MM.1S (cell line): ENCODE results near the gene KLHL5.
"Not testable (repeated sequence)": the region's sequence is repeated elsewhere in the genome, so short reads cannot be mapped to it uniquely, and the experiment has no call there.

Source experiments
- DNase-seq: peaks from one replicate; pipeline ENCODE4 v3.0.0-alpha.2; 2015
- H2AFZ ChIP-seq: fragments of 300-600 bp; sonication (generic); 2 replicates; pipeline ENCODE4 v1.6.0; 2016; ENCODE audit warnings: antibody characterized with exemption, low read length
- H3F3A ChIP-seq: fragments of 300-600 bp; sonication (generic); 2 replicates; pipeline ENCODE4 v1.6.1; 2016; ENCODE audit warnings: mild to moderate bottlenecking, antibody characterized with exemption, low read length, moderate library complexity, mixed read lengths; ENCODE audit not compliant: insufficient read depth
- H3K27ac ChIP-seq: fragments of 300-600 bp; sonication (generic); 2 replicates; pipeline ENCODE4 v1.5.1; 2016; ENCODE audit warnings: mild to moderate bottlenecking, low read length
- H3K27me3 ChIP-seq: fragments of 300-600 bp; sonication (generic); replicated peaks from 2 replicates; pipeline ENCODE4 v1.6.0; 2016; ENCODE audit warnings: low read length; ENCODE audit not compliant: insufficient read depth
- H3K36me3 ChIP-seq: fragments of 300-600 bp; sonication (generic); replicated peaks from 2 replicates; pipeline ENCODE4 v1.6.1; 2016; ENCODE audit warnings: mild to moderate bottlenecking, low read length, mixed read lengths; ENCODE audit not compliant: insufficient read depth
- H3K4me1 ChIP-seq: fragments of 300-600 bp; sonication (generic); 2 replicates; pipeline ENCODE4 v1.6.1; 2016; ENCODE audit warnings: low read length, mixed read lengths
- H3K4me2 ChIP-seq: fragments of 300-600 bp; sonication (generic); 2 replicates; pipeline ENCODE4 v1.6.0; 2016; ENCODE audit warnings: low read depth, low read length
- H3K4me3 ChIP-seq: fragments of 300-600 bp; sonication (generic); 2 replicates; pipeline ENCODE4 v1.5.1; 2016; ENCODE audit warnings: low read length, mixed read lengths
- H3K79me2 ChIP-seq: fragments of 300-600 bp; sonication (generic); 2 replicates; pipeline ENCODE4 v1.6.1; 2016; ENCODE audit warnings: mixed run types, low read length, mixed read lengths
- H3K9ac ChIP-seq: fragments of 300-600 bp; sonication (generic); 2 replicates; pipeline ENCODE4 v1.6.1; 2016; ENCODE audit warnings: low read length, mixed read lengths
- H3K9me2 ChIP-seq: fragments of 300-600 bp; sonication (generic); replicated peaks from 2 replicates; pipeline ENCODE4 v1.6.1; 2016; ENCODE audit warnings: mild to moderate bottlenecking, low read length, mixed read lengths; ENCODE audit not compliant: insufficient read depth
- H3K9me3 ChIP-seq: fragments of 300-600 bp; sonication (generic); replicated peaks from 2 replicates; pipeline ENCODE4 v1.6.1; 2016; ENCODE audit warnings: mild to moderate bottlenecking, low read length, mixed read lengths; ENCODE audit not compliant: insufficient read depth
- H4K20me1 ChIP-seq: fragments of 300-600 bp; sonication (generic); 2 replicates; pipeline ENCODE4 v1.6.1; 2016; ENCODE audit warnings: mild to moderate bottlenecking, low read length, moderate library complexity, mixed read lengths; ENCODE audit not compliant: insufficient read depth
- EZH2 ChIP-seq: fragments of 300-600 bp; sonication (generic); optimal IDR thresholded peaks from 2 replicates; pipeline ENCODE3; 2017; ENCODE audit warnings: low read depth, mild to moderate bottlenecking, antibody characterized with exemption, low read length, mixed read lengths
- EZH2phosphoT487 ChIP-seq: fragments of 300-600 bp; sonication (generic); IDR thresholded peaks from 2 replicates; pipeline ENCODE4 v1.6.1; 2018; ENCODE audit warnings: antibody characterized with exemption, low read length
- TF ChIP-seq, protein P1 (sequence below): fragments of 300-600 bp; sonication (generic); IDR thresholded peaks from 2 replicates; pipeline ENCODE4 v1.5.1; 2016; ENCODE audit warnings: antibody characterized with exemption, low read length, mixed read lengths

Gene KLHL5

DNA sequence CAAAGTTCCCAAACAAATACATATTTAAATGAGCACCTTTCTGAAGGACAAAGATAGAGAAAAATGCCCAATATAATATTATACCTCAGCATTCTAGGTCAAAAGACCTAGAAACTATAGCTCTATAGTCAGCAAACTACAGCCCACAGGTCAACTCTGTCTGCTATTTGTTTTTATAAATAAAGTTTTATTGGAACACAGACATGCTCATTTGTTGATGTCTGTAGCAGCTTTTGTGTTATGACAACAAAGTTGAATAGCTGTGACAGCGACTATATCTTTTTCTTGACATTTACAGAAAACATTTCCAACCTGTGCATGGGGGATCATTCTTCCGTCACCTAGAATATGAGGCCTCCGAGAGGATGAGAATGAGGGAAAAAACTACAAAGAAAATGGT, 71.6 kb downstream of the KLHL5 start:
- Histone ChIP-seq H3K9ac (no peak overlapping the region), H3K9me3 (no peaks in the 10 kb centered on the region), H3K4me3 (no peak overlapping the region), H3K27ac (no peak overlapping the region), H3F3A (peaks cover 4% of the 10 kb centered on the region; the same call in 1 of the 2 replicates), H3K4me2 (no peak overlapping the region), H3K79me2 (no peaks in the 10 kb centered on the region), H3K4me1 (peaks cover 10% of the 10 kb centered on the region), H4K20me1 (no peaks in the 10 kb centered on the region), H3K27me3 (no peaks in the 10 kb centered on the region), H2AFZ (no peak overlapping the region), H3K9me2 (no peaks in the 10 kb centered on the region), H3K36me3 (no peaks in the 10 kb centered on the region)
- TF ChIP-seq, protein P1, sequence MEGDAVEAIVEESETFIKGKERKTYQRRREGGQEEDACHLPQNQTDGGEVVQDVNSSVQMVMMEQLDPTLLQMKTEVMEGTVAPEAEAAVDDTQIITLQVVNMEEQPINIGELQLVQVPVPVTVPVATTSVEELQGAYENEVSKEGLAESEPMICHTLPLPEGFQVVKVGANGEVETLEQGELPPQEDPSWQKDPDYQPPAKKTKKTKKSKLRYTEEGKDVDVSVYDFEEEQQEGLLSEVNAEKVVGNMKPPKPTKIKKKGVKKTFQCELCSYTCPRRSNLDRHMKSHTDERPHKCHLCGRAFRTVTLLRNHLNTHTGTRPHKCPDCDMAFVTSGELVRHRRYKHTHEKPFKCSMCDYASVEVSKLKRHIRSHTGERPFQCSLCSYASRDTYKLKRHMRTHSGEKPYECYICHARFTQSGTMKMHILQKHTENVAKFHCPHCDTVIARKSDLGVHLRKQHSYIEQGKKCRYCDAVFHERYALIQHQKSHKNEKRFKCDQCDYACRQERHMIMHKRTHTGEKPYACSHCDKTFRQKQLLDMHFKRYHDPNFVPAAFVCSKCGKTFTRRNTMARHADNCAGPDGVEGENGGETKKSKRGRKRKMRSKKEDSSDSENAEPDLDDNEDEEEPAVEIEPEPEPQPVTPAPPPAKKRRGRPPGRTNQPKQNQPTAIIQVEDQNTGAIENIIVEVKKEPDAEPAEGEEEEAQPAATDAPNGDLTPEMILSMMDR = no peak
- TF ChIP-seq EZH2phosphoT487 = no peak
- DNase-seq = no peak

DNA sequence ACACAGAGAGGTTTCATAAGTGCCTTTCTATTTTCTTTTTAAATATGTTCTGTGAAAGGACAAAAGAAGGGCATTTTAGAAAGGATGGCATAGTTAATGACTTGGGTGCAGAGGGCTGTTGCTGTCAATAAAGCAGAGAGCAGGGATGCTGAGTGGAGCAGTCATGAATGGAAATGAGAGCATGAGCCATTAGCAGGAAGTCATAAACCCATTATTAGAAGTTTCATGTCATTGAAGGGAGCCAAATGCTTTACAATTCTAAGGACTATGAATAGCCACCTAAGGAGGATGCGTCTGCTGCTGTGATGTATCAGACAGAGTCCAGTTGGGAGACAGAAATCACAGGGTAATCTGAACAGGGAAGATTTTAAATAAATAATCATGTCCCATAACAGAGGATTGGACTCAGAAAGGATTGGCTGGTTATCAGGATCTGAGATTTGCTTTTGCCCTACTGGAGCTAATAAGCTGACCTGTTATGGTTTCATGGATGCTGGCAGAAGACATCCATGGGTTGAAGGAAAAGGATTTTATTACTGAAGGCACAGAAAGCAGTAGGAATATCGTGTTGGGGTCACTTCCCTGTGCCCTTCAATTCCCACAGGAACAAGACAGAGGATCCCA, 72.8 kb downstream of the KLHL5 start:
- Histone ChIP-seq H3K4me2 (peak overlapping the region; percentile 84), H3K4me3 (peak overlapping the region; percentile 16; the same call in 1 of the 2 replicates), H3K27me3 (no peaks in the 10 kb centered on the region), H3K9me2 (no peaks in the 10 kb centered on the region), H3K36me3 (no peaks in the 10 kb centered on the region), H3F3A (peaks cover 4% of the 10 kb centered on the region; the same call in 1 of the 2 replicates), H3K27ac (no peak overlapping the region; the same call in 1 of the 2 replicates), H4K20me1 (no peaks in the 10 kb centered on the region), H2AFZ (peak overlapping the region; percentile 29; the same call in 1 of the 2 replicates), H3K79me2 (no peaks in the 10 kb centered on the region), H3K9ac (peak overlapping the region; percentile 26; the same call in 1 of the 2 replicates), H3K4me1 (peaks cover 10% of the 10 kb centered on the region), H3K9me3 (no peaks in the 10 kb centered on the region)
- peak; percentile 58 for DNase-seq
- no peak for TF ChIP-seq EZH2
- no peak for TF ChIP-seq EZH2phosphoT487
- TF ChIP-seq, protein P1 = no peak

DNA sequence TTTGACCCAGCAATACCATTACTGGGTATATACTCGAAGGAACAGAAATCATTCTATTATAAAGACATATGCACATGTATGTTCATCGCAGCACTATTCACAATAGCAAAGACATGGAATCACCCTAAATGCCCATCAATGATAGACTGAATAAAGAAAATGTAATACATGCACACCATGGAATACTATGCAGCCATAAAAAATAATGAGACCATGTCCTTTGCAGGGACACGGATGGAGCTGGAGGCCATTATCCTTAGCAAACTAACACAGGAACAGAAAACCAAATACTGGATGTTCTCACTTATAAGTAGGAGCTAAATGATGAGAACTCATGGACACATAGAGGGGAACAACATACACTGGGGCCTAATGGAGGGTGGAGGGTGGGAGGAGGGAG, 76.2 kb downstream of the KLHL5 start:
- H3K79me2 ChIP-seq, H3F3A ChIP-seq, H3K27ac ChIP-seq, H2AFZ ChIP-seq, H3K4me3 ChIP-seq, H3K9ac ChIP-seq, H4K20me1 ChIP-seq, H3K4me2 ChIP-seq, H3K27me3 ChIP-seq, H3K36me3 ChIP-seq, DNase-seq, H3K9me2 ChIP-seq, H3K9me3 ChIP-seq: not testable (repeated sequence)
- peaks cover 10% of the 10 kb centered on the region for H3K4me1 ChIP-seq

DNA sequence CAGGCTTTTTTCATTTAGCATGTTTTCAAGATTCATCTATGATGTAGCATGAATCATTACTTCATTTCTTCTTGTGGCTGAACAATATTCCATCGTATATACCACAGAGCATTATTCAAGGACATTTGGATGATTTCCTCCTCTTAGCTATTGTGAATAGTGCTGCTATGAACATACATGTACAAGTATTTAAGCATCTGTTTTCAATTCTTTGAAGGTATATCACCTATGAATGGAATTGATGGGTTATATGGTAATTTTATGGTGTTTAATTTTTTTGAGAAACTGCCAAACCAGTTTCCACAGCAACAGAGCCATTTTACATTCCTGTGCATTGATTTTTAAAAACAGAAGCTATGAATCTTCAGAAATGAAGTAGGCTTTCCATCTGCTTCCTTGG, 84.2 kb downstream of the KLHL5 start:
- H3K27ac ChIP-seq = no peak overlapping the region
- no peaks in the 10 kb centered on the region for H3K27me3 ChIP-seq
- H3F3A ChIP-seq = no peaks in the 10 kb centered on the region
- no peaks in the 10 kb centered on the region for H3K79me2 ChIP-seq
- no peaks in the 10 kb centered on the region for H3K9me3 ChIP-seq
- no peak overlapping the region for H2AFZ ChIP-seq
- H4K20me1 ChIP-seq = no peaks in the 10 kb centered on the region
- H3K4me1 ChIP-seq = no peaks in the 10 kb centered on the region
- no peak for DNase-seq
- no peaks in the 10 kb centered on the region for H3K36me3 ChIP-seq
- TF ChIP-seq EZH2 (no peak), EZH2phosphoT487 (no peak)
- TF ChIP-seq, protein P1 = no peak
- H3K4me3 ChIP-seq = no peak overlapping the region
- H3K4me2 ChIP-seq = no peak overlapping the region
- no peak overlapping the region for H3K9ac ChIP-seq
- no peaks in the 10 kb centered on the region for H3K9me2 ChIP-seq
